C4-2B (cell line): ENCODE measurements around the gene EMC9.

ENCODE experiments used
- H3K27ac ChIP-seq: fragments of 450-650 bp; 2 replicates; pipeline ENCODE4 v1.5.1; 2017
- CTCF ChIP-seq: fragments of 450-650 bp; conservative IDR thresholded peaks from 2 replicates; pipeline ENCODE4 v1.5.1; 2017; ENCODE audit warnings: mild to moderate bottlenecking
- ZFX ChIP-seq: fragments of 450-650 bp; IDR thresholded peaks from 2 replicates; pipeline ENCODE4 v1.6.1; 2017

The EMC9 gene

GRCh38 chr14:24151404-24152080, 10.2 kb upstream of the EMC9 start:
- TF ChIP-seq ZFX (no peak), CTCF (no peak)
- no peak overlapping the region for H3K27ac ChIP-seq

- no peak overlapping the region for H3K27ac ChIP-seq
- no peak for TF ChIP-seq CTCF
- TF ChIP-seq ZFX = no peak
Measured at GRCh38 chr14:24150993-24151392, 9.6 kb upstream of the EMC9 start.

GRCh38 chr14:24150567-24150966, 9.2 kb upstream of the EMC9 start:
- TF ChIP-seq ZFX (no peak), CTCF (no peak)
- H3K27ac ChIP-seq = no peak overlapping the region

- no peak overlapping the region for H3K27ac ChIP-seq
- TF ChIP-seq CTCF (no peak), ZFX (no peak)
Measured at GRCh38 chr14:24150061-24150460, 8.7 kb upstream of the EMC9 start.

GRCh38 chr14:24149302-24149969, 8.0 kb upstream of the EMC9 start:
- TF ChIP-seq CTCF (no peak), ZFX (no peak)
- H3K27ac ChIP-seq = no peak overlapping the region

GRCh38 chr14:24147761-24148428, 6.5 kb upstream of the EMC9 start:
- peak overlapping the region; percentile 88 for H3K27ac ChIP-seq
- TF ChIP-seq CTCF (no peak), ZFX (peak; percentile 82; the same call in 1 of the 2 replicates)
